Measurements from ENCODE around the gene KDM4C.

- TF ChIP-seq CTCF (IDR thresholded peaks at IDR 0.05 in 2 of 3, conservative IDR thresholded peaks at IDR 0.05 in 1 of 3; ENCODE audit: borderline replicate concordance in 1 of 3, insufficient read depth in 1 of 3, low read depth in 2 of 3, low read length in 2 of 3) (no peak), POLR2A (IDR thresholded peaks at IDR 0.05; ENCODE audit: borderline replicate concordance, extremely low read depth, insufficient read depth, insufficient read length) (no peak), YY1 (IDR thresholded peaks at IDR 0.05; ENCODE audit: extremely low read depth, insufficient replicate concordance, low read depth, low read length) (no peak)
Measured at GRCh38 chr9:6757132-6757455, 679 bp upstream of the KDM4C start.
